Colon (tissue), 2 donors: ENCODE data around the gene EED.

Experiments used
- FAIRE-seq: peaks from 2 replicates; lab custom pipeline; 2012; peaks lifted over from hg19 to GRCh38; lab: Jason Lieb, UNC
- donor health status: control.
- donor health status: control.

EED gene, protein sequence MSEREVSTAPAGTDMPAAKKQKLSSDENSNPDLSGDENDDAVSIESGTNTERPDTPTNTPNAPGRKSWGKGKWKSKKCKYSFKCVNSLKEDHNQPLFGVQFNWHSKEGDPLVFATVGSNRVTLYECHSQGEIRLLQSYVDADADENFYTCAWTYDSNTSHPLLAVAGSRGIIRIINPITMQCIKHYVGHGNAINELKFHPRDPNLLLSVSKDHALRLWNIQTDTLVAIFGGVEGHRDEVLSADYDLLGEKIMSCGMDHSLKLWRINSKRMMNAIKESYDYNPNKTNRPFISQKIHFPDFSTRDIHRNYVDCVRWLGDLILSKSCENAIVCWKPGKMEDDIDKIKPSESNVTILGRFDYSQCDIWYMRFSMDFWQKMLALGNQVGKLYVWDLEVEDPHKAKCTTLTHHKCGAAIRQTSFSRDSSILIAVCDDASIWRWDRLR

DNA sequence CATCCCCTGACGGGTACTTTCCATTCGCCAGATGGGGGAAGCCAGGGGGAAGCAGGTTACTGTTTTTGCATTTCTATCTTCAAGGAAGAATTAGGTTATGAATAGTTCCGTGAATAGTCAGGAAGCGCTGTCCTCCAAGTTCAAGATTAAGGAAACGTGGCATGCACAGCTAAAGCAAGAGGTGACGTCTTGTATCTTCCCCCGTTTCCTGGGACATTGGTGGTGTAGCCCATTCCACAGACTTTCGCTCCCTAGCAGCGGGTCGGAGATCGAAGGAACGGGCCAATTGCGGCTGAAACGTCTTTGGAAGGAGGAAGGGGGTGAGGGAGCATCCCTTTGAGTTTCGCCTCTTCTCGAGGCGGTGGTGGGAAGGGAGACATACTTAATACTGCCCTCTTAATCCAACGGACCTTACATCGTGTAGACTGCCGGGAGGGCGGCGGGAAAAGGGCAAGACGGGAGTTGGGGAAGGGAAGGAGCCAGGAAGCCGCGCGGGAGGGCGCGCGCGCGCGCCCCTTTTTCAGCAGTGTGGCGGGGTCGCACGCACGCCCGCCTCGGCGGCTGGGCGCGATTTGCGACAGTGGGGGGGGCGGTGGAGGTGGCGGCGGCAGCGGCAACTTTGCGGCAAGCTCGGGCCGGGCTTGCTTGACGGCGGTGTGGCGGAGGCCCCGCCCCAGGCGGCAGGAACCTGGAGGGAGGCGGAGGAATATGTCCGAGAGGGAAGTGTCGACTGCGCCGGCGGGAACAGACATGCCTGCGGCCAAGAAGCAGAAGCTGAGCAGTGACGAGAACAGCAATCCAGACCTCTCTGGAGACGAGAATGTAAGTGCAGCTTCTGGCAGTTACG lies at the start of gene EED:
EED (plus strand) TSS at position 232 of the 847 bp plus-strand sequence; CDS start at position 709, 477 bp downstream.
- no peak for FAIRE-seq

DNA sequence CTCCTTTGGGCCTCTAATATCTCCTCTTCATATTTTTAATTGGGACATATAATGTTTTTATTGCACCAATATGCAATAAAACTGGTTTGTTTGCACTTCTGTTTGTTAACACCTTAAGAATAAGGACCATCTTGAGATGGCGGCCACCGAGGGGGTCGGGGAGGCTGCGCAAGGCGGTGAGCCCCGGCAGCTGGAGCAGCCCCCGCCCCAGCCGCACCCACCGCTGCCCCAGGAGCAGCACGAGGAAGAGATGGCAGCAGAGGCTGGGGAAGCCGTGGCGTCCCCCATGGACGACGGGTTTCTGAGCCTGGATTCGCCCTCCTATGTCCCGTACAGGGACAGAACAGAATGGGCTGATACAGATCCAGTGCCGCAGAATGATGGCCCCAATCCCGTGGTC lies 49.6 kb upstream of the EED start:
- FAIRE-seq = no peak

DNA sequence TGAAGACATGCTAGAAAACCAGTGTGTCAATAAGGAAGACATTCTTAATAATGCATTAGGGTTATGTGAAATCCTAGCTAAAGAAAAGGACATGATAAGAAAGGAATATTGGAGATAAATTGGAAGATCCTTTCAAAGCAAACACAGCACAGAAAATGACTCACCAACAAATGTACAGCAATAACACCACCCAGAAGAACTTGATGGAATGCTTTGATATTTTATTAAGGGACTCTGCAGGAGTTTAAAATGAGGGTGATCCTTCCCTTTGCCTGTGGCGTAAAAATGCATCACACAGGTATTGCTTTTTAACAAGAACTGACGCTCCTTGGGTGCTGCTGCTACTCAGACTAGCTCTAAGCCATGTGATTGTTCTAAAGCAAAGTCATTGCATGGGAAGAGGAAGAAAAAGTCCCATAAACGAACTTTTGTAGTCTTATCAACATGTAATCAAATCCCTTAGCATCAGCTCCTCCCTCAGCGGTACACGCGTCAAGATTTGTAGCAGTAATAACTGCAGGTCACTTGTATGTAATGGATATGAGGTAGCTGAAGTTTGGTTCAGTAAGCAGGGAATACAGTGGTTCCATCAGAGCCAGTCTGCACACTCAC lies 48.4 kb upstream of the EED start:
- FAIRE-seq = no peak

DNA sequence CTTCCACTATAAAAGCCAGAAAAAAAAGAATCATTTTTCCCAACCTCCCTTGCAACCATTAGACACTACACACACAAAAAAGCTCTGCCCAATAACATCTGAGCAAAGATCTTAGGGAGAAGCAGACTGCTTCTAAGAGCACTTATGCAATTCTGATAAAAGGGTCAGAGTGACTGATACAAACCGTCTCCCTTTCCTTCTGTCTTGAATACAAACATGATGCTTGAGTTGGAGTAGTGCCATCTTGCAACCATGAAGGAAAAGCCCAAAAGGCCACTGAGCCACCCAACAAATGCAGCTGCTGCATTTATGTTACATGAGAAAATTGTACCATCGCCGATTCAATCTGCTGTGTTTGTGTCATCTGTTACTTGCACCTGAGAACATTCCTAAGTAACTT lies 47.6 kb upstream of the EED start:
- no peak for FAIRE-seq

DNA sequence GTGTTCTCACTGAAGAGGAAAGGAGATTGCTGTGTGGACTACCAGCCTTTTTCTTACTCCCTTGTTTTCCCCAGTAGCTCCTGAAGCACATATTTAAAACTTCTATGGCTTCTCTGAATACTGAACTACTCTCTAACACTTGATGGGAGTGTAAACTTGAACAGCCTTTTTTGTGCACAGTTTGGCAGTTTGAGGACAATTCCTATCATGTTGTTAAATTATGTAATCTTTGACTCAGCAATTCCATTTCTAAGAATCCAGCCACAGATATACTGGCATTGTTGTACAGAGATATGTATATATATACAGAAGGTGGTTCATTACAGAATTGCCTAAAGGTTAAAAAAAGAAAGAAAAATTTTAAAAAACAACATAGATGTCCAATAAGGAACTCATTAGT lies 47.1 kb upstream of the EED start:
- no peak for FAIRE-seq

DNA sequence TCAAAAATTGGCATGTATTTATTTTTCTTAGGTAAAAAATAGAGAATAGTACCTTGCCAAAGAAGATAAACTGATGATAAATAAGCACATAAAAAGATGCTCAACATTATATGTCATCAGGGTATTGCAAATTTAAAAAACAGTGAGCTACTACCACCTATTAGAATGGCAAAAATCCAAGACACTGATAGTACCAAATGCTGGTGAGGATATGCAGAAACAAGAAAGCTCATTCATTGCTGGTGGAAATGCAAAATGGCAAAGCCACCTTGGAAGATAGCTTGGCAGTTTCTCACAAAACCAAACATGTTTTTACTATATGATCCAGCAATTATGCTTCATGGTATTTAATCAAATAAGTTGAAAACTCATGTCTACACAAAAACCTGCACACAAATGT lies 46.4 kb upstream of the EED start:
- FAIRE-seq = no peak

DNA sequence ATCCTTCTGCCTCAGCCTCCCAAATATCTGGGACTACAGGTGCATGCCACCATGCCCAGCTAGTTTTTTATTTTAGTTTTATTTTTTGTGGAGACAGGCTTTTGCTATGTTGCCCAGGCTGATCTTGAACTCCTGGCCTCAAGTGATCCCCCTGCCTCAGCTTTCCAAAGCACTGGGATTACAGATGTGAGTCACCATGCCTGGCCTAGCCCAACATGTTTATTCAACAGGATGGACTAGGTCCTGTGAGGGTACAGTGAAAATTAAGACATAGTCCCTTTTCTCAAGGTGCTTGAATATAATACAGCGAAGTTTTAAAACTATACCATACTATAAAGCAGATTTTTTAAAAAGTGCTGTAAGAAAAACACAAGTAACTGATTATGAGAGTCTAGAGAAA lies 45.2 kb upstream of the EED start:
- FAIRE-seq = no peak

DNA sequence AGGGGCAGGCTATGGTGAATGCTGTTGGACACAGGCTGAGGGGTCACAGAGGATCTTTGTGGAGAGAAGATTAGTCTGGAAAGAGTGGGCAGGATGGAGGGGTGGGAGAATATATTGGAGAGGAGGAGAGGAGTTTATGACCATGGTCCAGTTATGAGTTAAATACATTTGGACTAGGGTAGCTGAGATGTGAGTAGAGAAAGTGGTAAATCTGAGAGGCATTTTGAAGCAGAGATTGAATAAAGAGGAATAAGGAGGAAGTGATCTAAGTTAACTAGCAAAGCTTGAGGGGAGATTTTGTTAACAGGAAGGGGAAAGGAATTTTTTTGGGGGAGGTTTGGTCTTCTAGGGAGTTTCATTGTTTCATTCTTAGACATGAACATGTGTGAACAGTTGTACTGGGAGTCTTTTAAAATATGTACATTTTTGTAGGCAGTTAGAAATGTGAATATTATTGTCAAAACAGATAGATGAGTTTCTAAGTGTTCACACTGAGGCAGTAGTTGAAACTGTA lies 43.1 kb upstream of the EED start:
- no peak for FAIRE-seq

DNA sequence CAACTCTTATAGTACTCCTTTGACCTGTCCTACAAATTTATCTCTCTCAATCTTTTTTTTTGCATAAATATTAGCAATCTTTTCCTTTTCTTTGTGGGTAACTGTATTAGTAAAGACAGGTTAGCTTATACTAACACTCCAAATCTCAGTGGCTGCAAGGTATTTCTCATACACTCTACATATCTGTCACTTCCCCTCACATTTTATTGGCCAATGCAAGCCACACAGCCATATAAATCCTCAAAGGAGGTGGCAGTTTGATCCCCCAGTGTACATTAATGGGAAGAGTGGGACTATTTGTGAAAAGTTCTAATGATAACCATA lies 42.6 kb upstream of the EED start:
- no peak for FAIRE-seq

DNA sequence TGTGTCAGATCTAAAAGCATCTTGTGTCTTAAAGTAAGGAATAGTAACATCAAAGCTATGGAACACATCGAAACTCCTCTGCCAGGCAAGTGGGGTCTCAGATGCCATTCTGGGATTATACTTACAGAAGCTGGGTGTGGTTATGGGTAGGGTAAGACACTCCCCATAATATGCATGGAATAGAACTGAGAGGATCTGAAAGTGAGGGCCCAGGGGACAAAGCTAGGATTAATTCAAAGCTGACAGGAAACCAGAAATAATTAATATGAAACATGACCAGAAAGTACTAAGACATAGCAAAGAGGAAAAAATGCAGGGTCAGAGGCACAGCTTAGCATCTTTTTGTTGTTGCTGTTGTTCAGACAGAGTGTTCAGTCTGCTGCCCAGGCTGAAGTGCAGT lies 40.2 kb upstream of the EED start:
- FAIRE-seq = no peak

DNA sequence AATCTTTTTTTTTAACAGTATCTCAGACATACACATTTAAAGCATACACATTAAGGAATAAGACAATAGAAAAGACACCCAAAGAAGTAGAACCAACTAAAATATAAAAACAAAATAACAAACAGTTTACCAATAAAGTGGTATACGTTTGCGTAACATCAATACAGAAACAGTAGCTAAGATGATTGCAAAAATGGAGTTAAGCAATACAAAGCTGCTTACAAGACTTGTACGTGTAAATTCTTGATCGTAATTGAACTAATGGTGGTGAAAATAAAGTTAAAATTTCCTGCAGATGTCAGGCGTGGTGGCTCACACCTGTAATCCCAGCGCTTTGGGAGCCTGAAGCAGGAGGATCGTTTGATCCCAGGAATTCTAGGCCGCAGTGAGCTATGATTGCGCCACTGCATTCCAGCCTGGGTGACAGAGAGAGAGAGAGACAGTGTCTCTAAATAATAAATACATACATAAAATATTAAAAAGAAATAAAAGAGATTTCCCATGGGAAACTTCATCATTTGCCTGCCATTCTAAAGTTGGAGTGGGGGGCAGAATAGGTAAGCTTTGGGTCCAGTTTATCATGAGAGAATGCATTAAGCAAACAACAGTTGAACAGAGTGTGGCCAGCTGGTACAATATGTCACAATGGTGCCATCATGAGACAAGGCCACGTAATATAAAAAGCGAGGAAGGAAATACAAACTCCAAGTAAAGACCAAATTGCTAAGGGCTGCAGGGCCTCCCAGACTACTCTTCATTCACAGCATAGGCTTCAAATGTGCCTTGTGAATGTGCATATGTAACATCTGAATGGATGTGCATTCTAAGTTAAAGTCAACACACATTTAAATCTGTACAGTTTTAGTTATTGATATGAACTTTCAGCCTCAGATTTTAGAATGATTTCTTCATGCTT lies 38.9 kb upstream of the EED start:
- no peak for FAIRE-seq

DNA sequence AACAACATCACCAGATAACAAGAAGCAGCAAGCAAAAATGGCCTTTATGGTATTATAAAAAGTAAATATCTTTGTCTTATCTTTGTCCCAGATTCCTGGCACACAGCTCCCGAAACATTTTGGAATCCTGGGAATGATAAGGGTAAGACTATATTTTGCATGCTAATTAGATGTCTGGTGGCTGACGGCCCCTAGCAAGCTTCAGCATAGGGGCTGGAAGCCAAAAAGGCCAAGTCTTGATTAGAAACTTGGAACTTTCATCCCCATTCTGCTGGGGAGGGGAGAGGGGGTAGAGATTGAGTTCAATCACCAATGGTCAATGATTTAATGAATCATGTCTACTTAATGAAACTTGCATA lies 38.2 kb upstream of the EED start:
- FAIRE-seq = no peak

DNA sequence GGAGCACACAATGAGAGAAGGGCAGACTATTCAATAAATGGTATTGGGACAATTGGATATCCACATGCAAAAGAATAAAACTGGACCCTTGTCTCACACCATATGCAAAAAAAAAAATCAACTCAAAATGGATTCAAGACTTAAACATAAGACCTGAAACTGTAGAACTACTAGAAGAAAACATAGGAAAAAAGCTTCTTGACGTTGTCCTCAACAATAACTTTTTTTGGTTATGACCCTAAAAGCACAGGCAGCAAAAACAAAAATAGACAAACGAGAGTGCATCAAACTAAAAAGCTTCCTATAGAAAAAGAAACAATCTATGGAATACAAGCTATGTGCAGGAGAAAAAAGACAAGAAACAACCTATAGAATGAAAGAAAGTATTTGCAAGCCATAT lies 37.1 kb upstream of the EED start:
- no peak for FAIRE-seq

DNA sequence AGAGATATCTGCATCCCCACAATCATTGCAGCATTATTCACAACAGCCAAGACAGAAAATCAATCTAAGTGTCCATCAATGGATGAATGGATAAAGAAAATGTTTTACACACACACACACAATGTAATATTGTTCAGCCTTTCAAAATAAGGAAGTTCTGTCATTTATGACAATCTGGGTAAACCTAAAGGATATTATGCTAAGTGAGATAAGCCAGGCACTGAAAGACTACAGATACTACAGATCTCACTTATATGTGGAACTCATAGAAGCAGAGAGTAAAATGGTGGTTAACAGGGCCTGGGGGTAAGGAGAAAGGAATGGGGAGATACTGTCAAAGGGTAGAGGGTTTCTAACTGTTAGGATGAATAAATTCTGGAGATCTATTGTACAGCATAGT lies 36.0 kb upstream of the EED start:
- no peak for FAIRE-seq

DNA sequence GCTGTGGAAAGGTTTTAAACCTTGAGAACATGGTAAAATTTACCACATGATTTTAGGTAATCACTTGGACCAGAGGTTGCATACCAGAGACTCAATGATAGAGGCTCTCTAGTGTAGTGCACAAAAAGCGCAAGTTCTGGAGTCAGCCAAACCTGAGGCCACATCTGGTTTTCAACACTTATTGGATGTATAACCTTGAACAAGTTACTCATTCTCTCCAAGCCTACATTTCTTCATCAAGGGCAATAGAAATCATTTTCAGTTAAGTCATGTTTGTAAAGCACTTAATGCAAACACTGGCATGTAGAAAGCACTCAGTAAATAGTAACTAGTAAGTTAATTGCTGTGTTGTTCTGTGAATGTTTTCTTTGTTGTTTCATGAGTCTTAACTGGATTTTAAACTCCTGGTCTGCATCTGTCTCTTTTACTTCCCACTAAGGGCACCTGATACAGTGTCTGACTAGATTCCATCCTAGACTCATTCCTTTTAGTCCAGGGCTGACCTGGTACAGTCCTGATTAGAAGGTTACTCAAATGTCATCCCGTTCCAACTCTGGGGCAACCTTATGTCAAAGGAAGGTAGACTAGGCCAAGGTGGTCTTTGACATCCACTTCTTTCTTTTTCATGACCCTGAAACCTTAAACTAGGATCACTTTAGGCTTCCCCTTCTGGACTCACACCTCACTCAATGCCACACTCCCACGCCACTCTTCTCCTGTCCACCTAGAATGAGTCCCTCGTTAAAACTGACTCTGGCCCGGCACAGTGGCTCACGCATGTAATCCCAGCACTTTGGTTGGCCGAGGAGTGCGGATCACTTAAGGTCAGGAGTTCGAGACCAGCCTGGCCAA lies 34.5 kb upstream of the EED start:
- no peak for FAIRE-seq

DNA sequence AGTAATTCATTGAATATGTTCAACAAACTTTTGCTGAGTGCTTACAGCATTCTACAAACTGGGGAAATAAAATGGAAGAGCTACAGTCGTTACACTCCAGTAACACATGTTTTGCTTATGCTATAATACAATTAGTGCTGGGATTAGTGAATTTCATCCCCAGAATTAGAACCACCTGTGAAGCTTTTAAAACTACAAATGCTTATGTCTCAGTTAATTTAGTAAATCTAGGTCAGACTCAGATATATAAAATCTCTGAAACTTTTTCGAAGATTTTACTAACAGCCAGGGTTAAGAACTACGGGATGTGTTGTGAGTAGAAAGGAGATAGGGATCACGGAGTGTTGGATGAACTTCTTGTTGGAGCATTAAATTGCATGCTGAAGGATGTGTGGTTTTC lies 33.7 kb upstream of the EED start:
- no peak for FAIRE-seq

DNA sequence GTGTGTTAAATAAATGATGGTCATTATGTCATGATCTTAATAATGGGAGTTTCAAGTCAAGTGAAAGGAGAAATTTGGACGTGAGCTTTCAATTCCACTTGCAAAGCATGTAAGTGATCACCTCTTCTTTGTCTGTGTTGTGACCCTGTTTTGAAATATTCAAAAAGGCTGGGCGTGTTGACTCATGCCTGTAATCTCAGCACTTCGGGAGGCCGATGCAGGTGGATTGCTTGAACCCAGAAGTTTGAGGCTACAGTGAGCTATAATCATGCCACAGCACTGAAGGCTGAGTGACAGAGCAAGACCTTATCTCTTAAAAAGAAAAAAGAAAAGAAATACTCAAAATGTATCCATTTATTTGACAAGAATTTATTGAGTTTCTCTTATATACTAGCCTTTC lies 32.9 kb upstream of the EED start:
- no peak for FAIRE-seq

DNA sequence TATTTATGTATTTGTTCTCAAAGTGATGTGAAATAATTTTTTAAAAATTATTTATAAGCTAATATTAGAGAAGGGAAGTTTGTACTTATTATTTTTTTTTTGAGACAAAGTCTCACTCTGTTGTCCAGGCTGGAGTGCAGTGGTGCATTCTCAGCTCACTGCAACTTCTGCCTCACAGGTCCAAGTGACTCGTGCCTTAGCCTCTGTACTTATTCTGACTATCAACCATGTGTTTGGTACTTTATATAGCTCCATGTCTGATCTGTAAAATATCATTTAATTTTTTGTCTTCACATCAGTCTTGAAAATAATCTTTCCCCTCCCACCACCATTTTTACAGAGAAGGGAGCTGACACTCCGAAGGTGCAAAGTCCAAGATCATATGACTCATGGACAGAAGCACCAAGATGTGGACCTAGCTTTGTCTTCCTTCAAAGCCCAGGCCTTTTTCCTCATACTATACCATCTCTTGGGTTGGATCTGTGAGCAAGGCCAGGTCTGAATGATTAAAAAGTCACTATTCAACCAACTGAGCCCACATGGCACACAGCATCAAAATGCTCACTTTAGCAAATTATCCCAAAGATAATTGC lies 32.4 kb upstream of the EED start:
- no peak for FAIRE-seq

DNA sequence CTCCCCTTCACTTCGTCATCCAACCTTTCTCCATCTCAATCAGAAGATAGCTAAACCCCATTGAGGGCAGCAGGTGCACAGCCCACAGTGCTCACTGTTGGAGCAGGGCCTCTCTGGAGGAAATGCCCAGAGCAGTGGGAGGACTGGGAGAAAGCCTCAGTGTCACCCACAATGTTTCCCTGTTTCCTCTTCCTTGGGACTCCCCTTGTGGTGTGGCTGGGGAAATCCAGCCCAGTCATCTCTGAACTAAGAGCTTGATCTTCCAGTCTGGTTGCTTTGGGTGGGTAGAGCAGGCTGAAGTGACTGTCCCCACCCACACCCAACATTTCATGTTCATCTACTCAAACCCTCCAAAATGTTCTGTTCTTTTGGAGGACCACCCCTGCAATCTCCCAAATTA lies 29.8 kb upstream of the EED start:
- no peak for FAIRE-seq
